Midbrain (tissue), 1 donor: Measurements from ENCODE around the gene CCDC91.
"Not testable (repeated sequence)": the region's sequence is repeated elsewhere in the genome, so short reads cannot be mapped to it uniquely, and the experiment has no call there.

ENCODE experiments used
- DNase-seq: peaks from one replicate; lab custom pipeline; 2025; lab: John Stamatoyannopoulos, UW

CCDC91 gene

GRCh38 chr12:28367326-28367725 is 177.1 kb downstream of the CCDC91 start:
- no peak for DNase-seq

GRCh38 chr12:28367993-28368392 is 177.7 kb downstream of the CCDC91 start:
- DNase-seq, result no peak

GRCh38 chr12:28369483-28369882 is 179.2 kb downstream of the CCDC91 start:
- DNase-seq, result no peak

GRCh38 chr12:28374556-28374955 is 184.3 kb downstream of the CCDC91 start:
- DNase-seq, result no peak

- no peak for DNase-seq
Observed at GRCh38 chr12:28378736-28379135, 188.5 kb downstream of the CCDC91 start.

GRCh38 chr12:28379779-28380178 is 189.5 kb downstream of the CCDC91 start:
- not testable (repeated sequence) for DNase-seq

GRCh38 chr12:28383368-28383767 is 193.1 kb downstream of the CCDC91 start:
- no peak for DNase-seq

GRCh38 chr12:28388879-28389278 is 198.6 kb downstream of the CCDC91 start:
- DNase-seq, result no peak

GRCh38 chr12:28390206-28390605 is 199.9 kb downstream of the CCDC91 start:
- no peak for DNase-seq

- DNase-seq, result no peak
Observed at GRCh38 chr12:28390761-28391385, 200.6 kb downstream of the CCDC91 start.

- DNase-seq, result no peak
Observed at GRCh38 chr12:28409892-28410291, 219.6 kb downstream of the CCDC91 start.

GRCh38 chr12:28413460-28414109 is 223.3 kb downstream of the CCDC91 start:
- no peak for DNase-seq

GRCh38 chr12:28415755-28416154 is 225.5 kb downstream of the CCDC91 start:
- no peak for DNase-seq

GRCh38 chr12:28421374-28421773 is 231.1 kb downstream of the CCDC91 start:
- no peak for DNase-seq

GRCh38 chr12:28424965-28425364 is 234.7 kb downstream of the CCDC91 start:
- DNase-seq, result no peak

- DNase-seq, result no peak
Observed at GRCh38 chr12:28425526-28425925, 235.3 kb downstream of the CCDC91 start.

- DNase-seq, result no peak
Observed at GRCh38 chr12:28427046-28427445, 236.8 kb downstream of the CCDC91 start.

GRCh38 chr12:28440081-28440608 is 249.9 kb downstream of the CCDC91 start:
- DNase-seq, result no peak

GRCh38 chr12:28442101-28442500 is 251.8 kb downstream of the CCDC91 start:
- no peak for DNase-seq

GRCh38 chr12:28443337-28443736 is 253.1 kb downstream of the CCDC91 start:
- DNase-seq, result no peak

GRCh38 chr12:28446031-28446430 is 255.8 kb downstream of the CCDC91 start:
- no peak for DNase-seq

- DNase-seq, result no peak
Observed at GRCh38 chr12:28453686-28454085, 263.4 kb downstream of the CCDC91 start.

- no peak for DNase-seq
Observed at GRCh38 chr12:28456934-28457710, 266.9 kb downstream of the CCDC91 start.
